Large intestine (tissue), 3 donors: ENCODE data around the gene INSC. TPM values are rescaled to one million over a fixed set of nuclear protein-coding genes. Genes with fewer than 3 reads are reported as not detected.

Experiments
- DNase-seq, 2 donors: peaks; one replicate each; pipeline versions ENCODE4 v3.0.0 to v3.0.0-alpha.2; 2013
- H3K27ac ChIP-seq: one replicate; pipeline ENCODE4 v1.5.1; 2013; ENCODE audit warnings: low read length
- H3K27me3 ChIP-seq: 2 replicates; pipeline ENCODE4 v1.6.1; 2013; ENCODE audit warnings: low read length; ENCODE audit not compliant: control insufficient read depth, insufficient read depth
- H3K36me3 ChIP-seq: 2 replicates; pipeline ENCODE4 v1.6.1; 2013; ENCODE audit warnings: low read length; ENCODE audit not compliant: control insufficient read depth, insufficient read depth
- H3K4me1 ChIP-seq: one replicate; pipeline ENCODE4 v1.6.1; 2013; ENCODE audit warnings: low read length; ENCODE audit not compliant: control insufficient read depth, insufficient read depth
- H3K4me3 ChIP-seq: one replicate; pipeline ENCODE4 v1.5.1; 2013; ENCODE audit warnings: low read length
- H3K9me3 ChIP-seq: one replicate; pipeline ENCODE4 v1.6.1; 2013; ENCODE audit warnings: mild to moderate bottlenecking, low read depth, low read length, moderate library complexity; ENCODE audit not compliant: control insufficient read depth
- WGBS: methylation state at CpG from one replicate; pipeline ENCODE4 v1.1.5; 2013; ENCODE audit warnings: low lambda C conversion rate; ENCODE audit not compliant: insufficient coverage; 5-methylcytosine and 5-hydroxymethylcytosine counted together
- polyA plus RNA-seq: library from polyadenylated mRNA; unstranded; fragments of 120-200 nt; gene quantifications from one replicate; pipeline ENCODE4 v1.2.1, GENCODE V29; 2013

Gene INSC
- polyA plus RNA-seq, 1 donor: 7.2 TPM

- H3K4me3 ChIP-seq: no peak overlapping the region
- no peak for DNase-seq
Observed at GRCh38 chr11:15091625-15092024, 23.1 kb upstream of the INSC start.

GRCh38 chr11:15093432-15093831 is 21.3 kb upstream of the INSC start:
- DNase-seq: no peak
- H3K9me3 ChIP-seq: no peaks in the 10 kb centered on the region
- H3K27ac ChIP-seq: no peak overlapping the region
- H3K4me3 ChIP-seq: no peak overlapping the region
- no peaks in the 10 kb centered on the region for H3K4me1 ChIP-seq
- no peaks in the 10 kb centered on the region for H3K27me3 ChIP-seq
- WGBS: 100% methylated on average over 1 of the region's 2 CpGs
- H3K36me3 ChIP-seq: no peaks in the 10 kb centered on the region

More at GRCh38 chr11:15091625-15092024, 23.1 kb upstream of the INSC start:
- no peaks in the 10 kb centered on the region for H3K9me3 ChIP-seq
- H3K36me3 ChIP-seq: no peaks in the 10 kb centered on the region
- no peaks in the 10 kb centered on the region for H3K27me3 ChIP-seq
- WGBS: no CpG with 5 or more reads among the region's 1 CpG
- H3K27ac ChIP-seq: no peak overlapping the region
- H3K4me1 ChIP-seq: no peaks in the 10 kb centered on the region

DNA sequence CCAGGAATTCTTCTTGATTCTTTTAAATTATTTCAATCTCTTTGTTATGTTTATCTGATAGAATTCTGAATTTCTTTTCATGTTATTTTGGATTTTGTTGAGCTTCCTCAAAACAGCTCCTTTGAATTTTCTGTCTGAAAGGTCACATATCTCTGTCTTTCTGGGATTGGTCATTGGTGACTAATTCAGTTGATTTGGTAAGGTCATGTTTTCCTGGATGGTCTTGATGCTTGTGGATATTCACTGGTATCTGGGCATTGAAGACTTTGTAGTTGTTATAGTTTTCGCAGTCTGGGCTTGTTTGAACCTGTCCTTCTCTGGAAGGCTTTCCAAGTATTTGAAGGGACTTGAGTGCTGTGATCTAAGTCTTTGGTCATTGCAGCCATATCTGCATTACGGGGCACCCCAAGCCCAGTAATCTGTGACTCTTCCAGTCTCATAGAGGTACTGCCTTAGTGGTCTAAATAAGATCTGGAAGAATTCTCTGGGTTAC is 18.9 kb upstream of the INSC start:
- H3K4me3 ChIP-seq: no peak overlapping the region
- H3K27ac ChIP-seq: no peak overlapping the region
- no peaks in the 10 kb centered on the region for H3K27me3 ChIP-seq
- H3K36me3 ChIP-seq: no peaks in the 10 kb centered on the region
- no peaks in the 10 kb centered on the region for H3K4me1 ChIP-seq
- WGBS: no CpG with 5 or more reads among the region's 2 CpGs
- no peak for DNase-seq
- no peaks in the 10 kb centered on the region for H3K9me3 ChIP-seq

GRCh38 chr11:15097411-15097810 is 17.3 kb upstream of the INSC start:
- H3K9me3 ChIP-seq: no peaks in the 10 kb centered on the region
- no peaks in the 10 kb centered on the region for H3K4me1 ChIP-seq
- no peaks in the 10 kb centered on the region for H3K27me3 ChIP-seq
- H3K4me3 ChIP-seq: no peak overlapping the region
- H3K27ac ChIP-seq: no peak overlapping the region
- no CpG with 5 or more reads among the region's 3 CpGs for WGBS
- no peaks in the 10 kb centered on the region for H3K36me3 ChIP-seq
- DNase-seq: no peak

- Histone ChIP-seq H3K27me3 (no peaks in the 10 kb centered on the region), H3K9me3 (no peaks in the 10 kb centered on the region), H3K4me1 (no peaks in the 10 kb centered on the region), H3K27ac (no peak overlapping the region), H3K4me3 (no peak overlapping the region), H3K36me3 (no peaks in the 10 kb centered on the region)
- no peak for DNase-seq
Observed at GRCh38 chr11:15099267-15099666, 15.5 kb upstream of the INSC start.

- no CpG with 5 or more reads among the region's 8 CpGs for WGBS
- H3K9me3 ChIP-seq: no peaks in the 10 kb centered on the region
- H3K27me3 ChIP-seq: no peaks in the 10 kb centered on the region
- peak; percentile 28 to 36 for DNase-seq
- no peak overlapping the region for H3K27ac ChIP-seq
- H3K36me3 ChIP-seq: no peaks in the 10 kb centered on the region
- H3K4me1 ChIP-seq: no peaks in the 10 kb centered on the region
- no peak overlapping the region for H3K4me3 ChIP-seq
Observed at GRCh38 chr11:15101072-15101709, 13.5 kb upstream of the INSC start.

DNA sequence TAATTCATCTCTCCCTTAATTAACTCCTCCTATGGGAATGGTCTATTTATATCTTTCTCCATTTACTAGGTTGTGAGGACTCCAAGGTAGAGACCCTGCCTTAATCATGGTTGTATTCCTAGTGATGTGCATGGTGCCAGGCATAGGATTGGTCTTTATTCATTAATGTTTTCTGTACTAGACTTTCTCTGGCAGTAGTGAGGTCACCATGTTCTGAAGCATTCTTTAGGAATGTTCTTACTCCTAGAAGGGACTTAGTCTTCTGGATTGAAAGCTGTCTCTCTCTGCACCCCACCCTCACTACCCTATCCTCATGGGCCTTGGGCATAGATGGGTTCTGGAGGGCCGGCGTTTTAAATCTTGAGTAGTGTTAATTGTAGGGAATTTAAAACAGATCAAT is 10.6 kb upstream of the INSC start:
- Histone ChIP-seq H3K36me3 (no peaks in the 10 kb centered on the region), H3K9me3 (no peaks in the 10 kb centered on the region), H3K4me1 (no peaks in the 10 kb centered on the region), H3K4me3 (no peak overlapping the region), H3K27me3 (no peaks in the 10 kb centered on the region), H3K27ac (no peak overlapping the region)
- WGBS: 100% methylated on average over 2 of the region's 2 CpGs
- no peak for DNase-seq

DNA sequence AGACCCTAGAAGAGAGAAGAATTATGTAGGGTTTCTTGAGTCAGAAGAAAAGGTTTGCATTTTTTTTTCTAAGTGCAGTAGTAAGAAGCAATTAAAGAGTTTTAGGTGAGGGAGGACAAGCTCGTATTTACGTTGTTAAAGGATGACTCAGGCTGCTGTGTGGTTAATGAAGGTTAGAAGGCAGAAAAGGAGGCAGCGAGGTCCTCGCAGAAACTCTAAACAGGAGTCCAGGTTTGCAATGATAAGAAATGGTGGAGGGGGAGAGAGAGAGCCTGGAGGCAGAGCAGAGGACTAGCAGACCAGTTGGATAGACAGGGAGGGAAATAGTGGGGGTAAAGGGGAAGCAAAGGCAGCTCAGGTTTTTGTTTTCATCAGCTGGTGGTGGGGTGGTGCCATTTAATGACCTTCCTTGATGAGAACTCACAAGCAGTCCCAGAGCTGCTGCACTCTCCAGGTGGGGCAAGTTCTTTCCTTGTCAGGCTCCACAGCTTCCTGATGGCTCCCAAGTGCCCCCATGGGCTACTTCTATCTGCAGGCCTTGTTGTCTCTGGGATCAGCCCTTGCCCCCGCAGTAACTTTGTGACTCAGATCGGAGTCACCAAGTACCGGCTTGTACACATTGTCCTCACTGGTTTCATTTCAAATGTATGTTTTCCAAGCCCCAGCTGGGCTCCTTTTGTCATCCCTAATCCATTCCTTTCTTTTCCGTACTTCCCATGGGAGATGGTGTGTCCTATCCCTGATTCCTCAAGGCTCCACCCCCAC is 8.3 kb upstream of the INSC start:
- H3K4me3 ChIP-seq: no peak overlapping the region
- H3K9me3 ChIP-seq: no peaks in the 10 kb centered on the region
- no peaks in the 10 kb centered on the region for H3K4me1 ChIP-seq
- no peak overlapping the region for H3K27ac ChIP-seq
- no peak for DNase-seq
- WGBS: 88% methylated on average over 2 of the region's 8 CpGs
- H3K27me3 ChIP-seq: no peaks in the 10 kb centered on the region
- H3K36me3 ChIP-seq: no peaks in the 10 kb centered on the region

DNA sequence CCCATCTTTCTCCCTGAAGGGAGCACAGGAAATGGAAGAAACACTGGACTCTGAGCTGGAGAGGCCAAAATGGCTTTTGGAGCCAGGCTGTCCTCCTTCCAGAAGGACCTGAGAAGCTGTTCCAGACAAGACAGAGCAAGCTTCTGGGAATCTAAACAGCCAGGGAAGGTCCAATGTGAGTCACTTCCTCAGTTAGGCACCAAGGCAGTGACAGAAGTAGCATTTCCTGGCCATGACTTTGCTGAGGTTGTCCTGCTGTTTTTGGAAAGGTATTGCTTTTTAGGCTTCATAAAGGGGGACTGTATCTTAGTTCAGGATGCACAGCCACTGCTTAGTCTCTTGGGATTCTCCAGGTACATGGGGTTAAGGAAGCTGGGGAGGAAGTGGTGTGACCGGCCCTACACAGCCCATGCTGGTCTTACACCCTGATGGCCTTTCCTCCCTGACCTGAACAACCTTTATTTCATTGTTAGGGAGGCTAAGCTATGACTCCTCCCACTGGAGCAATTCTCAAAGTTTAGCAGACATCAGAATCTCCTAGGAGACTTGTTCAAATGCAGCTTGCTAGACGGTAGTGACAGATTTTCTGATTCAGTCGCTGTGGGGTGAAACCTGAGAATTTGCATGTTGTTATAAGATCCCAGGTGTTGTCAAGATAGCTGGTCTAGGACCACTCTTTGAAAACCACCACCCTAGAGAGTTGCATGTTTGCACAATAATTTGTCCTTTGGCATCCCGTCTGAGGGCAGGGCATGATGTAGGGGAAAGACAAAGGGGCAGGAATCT is 6.8 kb upstream of the INSC start:
- Histone ChIP-seq H3K27me3 (no peaks in the 10 kb centered on the region), H3K9me3 (no peaks in the 10 kb centered on the region), H3K4me3 (no peak overlapping the region), H3K27ac (no peak overlapping the region), H3K4me1 (no peaks in the 10 kb centered on the region), H3K36me3 (no peaks in the 10 kb centered on the region)
- no CpG with 5 or more reads among the region's 4 CpGs for WGBS
- no peak for DNase-seq

DNA sequence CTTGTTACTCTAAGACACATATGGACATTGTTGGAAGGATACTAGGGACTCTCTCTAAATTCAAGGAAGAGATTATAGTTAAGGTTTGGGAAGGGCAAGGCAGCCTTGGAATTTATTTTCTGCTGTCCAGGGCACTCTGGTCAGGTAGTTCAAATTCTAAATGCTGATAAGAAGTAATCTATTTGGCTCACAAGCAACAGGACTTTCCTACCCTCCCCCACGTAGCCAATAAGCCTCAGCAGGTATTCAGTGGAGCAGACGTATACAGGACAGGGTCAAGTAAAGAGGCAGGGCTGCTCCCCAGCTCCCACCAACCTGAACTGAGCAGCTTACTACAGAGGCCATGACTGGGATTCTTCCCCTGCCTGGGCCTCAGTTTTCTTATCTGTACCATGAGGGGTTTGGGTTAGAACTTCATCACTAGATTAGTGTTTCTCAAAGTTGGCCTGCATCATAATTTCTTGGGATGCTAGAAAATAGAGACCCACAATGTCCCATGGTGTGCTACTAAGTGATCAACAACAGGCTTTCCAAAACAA is 6.1 kb upstream of the INSC start:
- no peak for DNase-seq
- Histone ChIP-seq H3K27ac (no peak overlapping the region), H3K4me3 (no peak overlapping the region), H3K4me1 (no peaks in the 10 kb centered on the region), H3K36me3 (no peaks in the 10 kb centered on the region), H3K9me3 (no peaks in the 10 kb centered on the region), H3K27me3 (peaks cover 3% of the 10 kb centered on the region)
- WGBS: no CpG with 5 or more reads among the region's 2 CpGs
